Fibroblast of pulmonary artery (primary cell): ENCODE measurements around the gene RALGPS1.

Experiments
- DNase-seq: peaks from one replicate; pipeline ENCODE4 v3.0.0-alpha.2; 2010; ENCODE audit warnings: low read depth
- H3K4me3 ChIP-seq: replicated peaks from 2 replicates; pipeline ENCODE4 v1.5.1; 2011; ENCODE audit warnings: low read depth, mild to moderate bottlenecking, control low read depth, low read length, moderate library complexity
- TF ChIP-seq, protein P1 (sequence below): IDR thresholded peaks from 2 replicates; pipeline ENCODE4 v1.5.1; 2011; ENCODE audit warnings: mild to moderate bottlenecking, control low read depth, low read length, inconsistent platforms; ENCODE audit errors: missing control alignments

Gene RALGPS1

GRCh38 chr9:127182901-127183746 lies 268.5 kb downstream of the RALGPS1 start:
- TF ChIP-seq, protein P1, sequence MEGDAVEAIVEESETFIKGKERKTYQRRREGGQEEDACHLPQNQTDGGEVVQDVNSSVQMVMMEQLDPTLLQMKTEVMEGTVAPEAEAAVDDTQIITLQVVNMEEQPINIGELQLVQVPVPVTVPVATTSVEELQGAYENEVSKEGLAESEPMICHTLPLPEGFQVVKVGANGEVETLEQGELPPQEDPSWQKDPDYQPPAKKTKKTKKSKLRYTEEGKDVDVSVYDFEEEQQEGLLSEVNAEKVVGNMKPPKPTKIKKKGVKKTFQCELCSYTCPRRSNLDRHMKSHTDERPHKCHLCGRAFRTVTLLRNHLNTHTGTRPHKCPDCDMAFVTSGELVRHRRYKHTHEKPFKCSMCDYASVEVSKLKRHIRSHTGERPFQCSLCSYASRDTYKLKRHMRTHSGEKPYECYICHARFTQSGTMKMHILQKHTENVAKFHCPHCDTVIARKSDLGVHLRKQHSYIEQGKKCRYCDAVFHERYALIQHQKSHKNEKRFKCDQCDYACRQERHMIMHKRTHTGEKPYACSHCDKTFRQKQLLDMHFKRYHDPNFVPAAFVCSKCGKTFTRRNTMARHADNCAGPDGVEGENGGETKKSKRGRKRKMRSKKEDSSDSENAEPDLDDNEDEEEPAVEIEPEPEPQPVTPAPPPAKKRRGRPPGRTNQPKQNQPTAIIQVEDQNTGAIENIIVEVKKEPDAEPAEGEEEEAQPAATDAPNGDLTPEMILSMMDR, result no peak
- no peak for DNase-seq
- no peak overlapping the region for H3K4me3 ChIP-seq

DNA sequence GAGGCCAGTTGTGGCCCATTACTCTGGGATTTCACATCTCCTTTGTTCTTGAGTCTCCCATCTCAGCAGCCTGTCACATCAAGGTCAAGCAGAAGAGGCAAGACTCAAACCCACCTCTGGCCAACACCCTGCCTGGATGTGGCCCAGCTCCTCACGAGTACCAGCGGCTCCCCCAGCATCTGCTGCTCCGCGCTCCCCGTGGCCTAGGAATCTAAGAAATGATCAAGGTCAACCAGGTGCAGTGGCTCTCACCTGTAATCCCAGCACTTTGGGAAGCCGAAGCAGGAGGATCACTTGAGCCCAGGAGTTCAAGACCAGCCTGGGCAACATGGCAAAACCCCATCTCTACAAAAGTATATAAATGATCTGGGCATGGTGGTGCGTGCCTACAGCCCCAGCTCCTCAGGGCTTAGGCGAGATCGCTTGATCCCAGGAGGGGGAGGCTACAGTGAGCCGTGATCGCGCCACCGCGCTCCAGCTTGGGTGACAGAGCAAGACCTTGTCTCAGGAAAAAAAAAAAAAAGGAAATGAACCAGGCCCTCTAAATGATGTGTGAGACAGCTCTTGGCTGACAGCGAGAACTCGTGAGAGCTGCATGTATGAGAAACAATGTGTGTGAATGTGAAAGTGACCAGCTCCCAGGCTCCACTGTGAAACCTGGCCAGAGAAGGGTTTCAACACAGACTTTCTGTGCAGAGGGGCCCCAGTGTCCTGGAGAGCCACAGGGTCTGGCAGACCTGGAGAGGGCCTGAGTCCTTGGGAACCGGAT lies 269.4 kb downstream of the RALGPS1 start:
- DNase-seq, result peak; percentile 95
- no peak overlapping the region for H3K4me3 ChIP-seq
- TF ChIP-seq, protein P1, result no peak

DNA sequence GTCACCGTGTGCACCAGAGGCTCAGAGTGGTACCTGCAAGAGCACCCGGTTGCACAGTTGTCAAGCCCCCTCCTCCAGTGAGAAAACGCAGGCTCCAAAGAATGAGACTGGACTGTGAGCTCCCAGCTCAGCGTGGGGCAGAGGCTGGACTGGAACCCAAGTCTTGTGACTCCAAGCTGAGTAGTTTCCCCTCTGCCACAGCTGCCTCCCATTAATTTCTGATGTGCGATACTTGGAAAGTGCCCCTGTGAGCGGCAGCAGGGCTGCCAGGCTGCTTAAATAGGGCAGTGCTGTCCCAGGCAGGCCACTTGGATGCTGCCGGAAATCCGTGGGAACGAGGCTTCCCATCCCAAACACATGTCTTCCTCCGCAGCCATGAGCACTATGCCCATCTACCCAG lies 270.1 kb downstream of the RALGPS1 start:
- TF ChIP-seq, protein P1, result no peak
- DNase-seq, result no peak
- no peak overlapping the region for H3K4me3 ChIP-seq

DNA sequence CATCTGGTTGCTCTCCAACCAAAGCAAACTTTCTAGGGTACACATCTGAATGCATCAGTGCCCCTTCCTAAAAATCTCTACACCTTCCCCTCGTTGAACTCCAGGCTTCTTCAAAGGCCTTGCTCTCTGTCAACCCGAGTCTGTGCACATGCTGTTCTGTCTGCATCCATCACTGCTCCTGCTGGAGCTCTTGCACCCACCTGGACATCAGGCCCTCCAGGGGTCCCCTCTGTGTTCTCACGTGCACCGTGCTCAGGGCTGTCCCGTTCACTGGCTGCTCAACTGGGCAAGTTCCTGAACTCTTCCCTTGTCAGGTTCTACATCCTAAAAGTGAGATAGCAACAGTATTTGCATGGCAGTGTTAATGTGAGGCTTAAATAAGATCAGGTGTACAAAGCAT lies 270.6 kb downstream of the RALGPS1 start:
- DNase-seq, result no peak
- TF ChIP-seq, protein P1, result no peak
- no peak overlapping the region for H3K4me3 ChIP-seq

DNA sequence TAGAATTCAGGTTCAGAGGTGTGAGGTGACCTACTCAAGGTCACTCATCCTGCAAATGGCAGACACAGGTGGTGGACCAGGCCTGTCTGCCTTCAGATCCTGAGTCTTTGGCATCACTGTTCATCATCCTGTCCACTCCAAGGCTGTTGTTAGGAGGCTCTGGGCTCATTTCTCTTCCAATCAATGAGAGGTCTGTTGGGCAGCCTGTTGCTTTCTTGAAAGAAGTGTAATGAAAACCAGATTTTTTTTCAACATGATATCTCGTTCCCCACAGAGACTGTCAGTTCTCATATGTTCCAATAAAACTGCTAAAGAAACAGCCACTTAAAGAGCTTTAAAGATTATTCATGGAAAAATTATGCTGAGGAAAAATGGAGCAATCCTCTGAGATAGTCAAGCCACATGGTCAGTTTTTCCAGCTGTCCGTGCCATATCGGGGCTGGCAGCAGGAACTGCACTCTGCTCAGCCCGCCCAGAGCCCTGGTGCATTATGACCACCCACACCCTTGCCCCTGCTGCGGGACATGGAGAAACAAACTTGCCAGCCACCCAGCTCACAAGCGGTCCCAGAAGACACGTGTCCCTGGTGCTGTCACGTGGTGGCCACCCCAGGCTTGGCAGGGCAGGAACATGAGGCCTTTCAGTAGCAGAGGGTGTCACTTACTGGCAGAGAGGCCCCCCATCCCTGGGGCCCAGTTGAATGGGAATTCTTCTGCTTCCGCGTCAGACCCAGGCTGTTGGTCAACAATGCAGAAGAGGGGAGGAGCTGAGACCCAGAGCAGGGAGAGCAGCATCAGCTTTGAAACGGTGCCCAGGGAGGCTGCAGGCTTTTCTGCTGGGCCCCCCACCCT lies 271.6 kb downstream of the RALGPS1 start:
- no peak overlapping the region for H3K4me3 ChIP-seq
- TF ChIP-seq, protein P1, result no peak
- peak; percentile 99 for DNase-seq

DNA sequence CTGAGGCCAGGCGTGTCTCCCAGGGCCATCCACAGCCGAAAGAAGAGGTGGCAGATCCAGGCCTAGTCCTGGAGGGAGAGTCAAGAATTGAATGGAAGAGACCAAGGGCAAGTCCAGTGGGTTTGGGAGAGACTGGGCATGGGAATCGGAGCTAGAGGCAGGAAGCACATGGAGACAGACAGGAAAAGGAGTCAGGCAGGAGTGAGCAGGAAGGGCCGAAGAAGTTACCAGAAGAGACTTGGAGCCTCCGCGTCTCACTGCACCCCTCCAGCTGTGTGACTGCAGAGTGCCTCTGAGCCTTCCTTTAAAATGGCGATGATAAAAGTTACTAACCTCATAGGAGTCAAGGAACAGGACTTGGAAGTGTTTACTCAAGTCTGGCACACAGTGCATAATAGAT lies 272.2 kb downstream of the RALGPS1 start:
- DNase-seq, result no peak
- H3K4me3 ChIP-seq, result no peak overlapping the region
- TF ChIP-seq, protein P1, result no peak
